Measurements from ENCODE around the gene MTERF1. TPM values are rescaled to one million over a fixed set of nuclear protein-coding genes. Genes with fewer than 3 reads are reported as not detected.

Gene MTERF1
- polyA plus RNA-seq, 1 donor (not counting 4 experiments of a cell fraction or from before 2014, with no cell fraction given) = 18.9 TPM

DNA sequence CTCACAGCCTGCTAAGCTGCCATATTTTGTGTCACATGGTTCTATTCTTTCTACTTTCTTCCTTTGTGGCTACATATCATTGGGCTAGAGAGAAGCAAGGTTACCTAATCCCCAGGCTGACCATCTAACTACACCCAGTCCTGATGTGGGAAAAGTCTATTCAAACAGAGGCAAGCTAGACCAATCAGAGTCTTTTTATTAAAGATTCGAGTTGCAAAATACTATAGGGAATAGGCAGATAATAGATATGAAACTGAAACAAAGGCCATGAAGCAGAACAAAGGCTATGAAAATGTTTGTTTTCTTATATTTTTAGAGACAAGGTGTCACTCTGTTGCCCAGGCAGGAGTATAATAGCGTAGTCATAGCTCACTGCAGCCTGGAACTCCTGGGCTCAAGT is 36.7 kb downstream of the MTERF1 start:
- no peak overlapping the region for H3K4me3 ChIP-seq (ENCODE audit: control insufficient read depth in 2 of 3, extremely low read depth in 1 of 3, insufficient read depth in 2 of 3, low read depth in 1 of 3, low read length in 3 of 3)
- no peaks in the 10 kb centered on the region for H4K20me1 ChIP-seq (ENCODE audit: control insufficient read depth, extremely low read depth, insufficient read depth, low read length)
- H3K79me2 ChIP-seq (ENCODE audit: control insufficient read depth, insufficient read depth, low read length) = no peaks in the 10 kb centered on the region
- no peak overlapping the region for H2AFZ ChIP-seq (ENCODE audit: control insufficient read depth, low read length)
- dilution Hi-C loops (cut with MboI; ENCODE audit: extremely low pct_ligation_motif_present, low sequenced_read_pairs) = no loop called here
- no peak overlapping the region for H3K9ac ChIP-seq (ENCODE audit: control insufficient read depth, extremely low read depth, insufficient read depth, low read length)
- H3K9me1 ChIP-seq (ENCODE audit: control insufficient read depth, extremely low read depth, insufficient read depth, low read length) = no peaks in the 10 kb centered on the region
- no peaks in the 10 kb centered on the region for H3K9me3 ChIP-seq (ENCODE audit: control insufficient read depth, low read depth, low read length)
- H3K36me3 ChIP-seq (ENCODE audit: control insufficient read depth in 2 of 2, extremely low read depth in 1 of 2, insufficient read depth in 2 of 2, low read length in 2 of 2) = no peaks in the 10 kb centered on the region
- TF ChIP-seq, protein P1, sequence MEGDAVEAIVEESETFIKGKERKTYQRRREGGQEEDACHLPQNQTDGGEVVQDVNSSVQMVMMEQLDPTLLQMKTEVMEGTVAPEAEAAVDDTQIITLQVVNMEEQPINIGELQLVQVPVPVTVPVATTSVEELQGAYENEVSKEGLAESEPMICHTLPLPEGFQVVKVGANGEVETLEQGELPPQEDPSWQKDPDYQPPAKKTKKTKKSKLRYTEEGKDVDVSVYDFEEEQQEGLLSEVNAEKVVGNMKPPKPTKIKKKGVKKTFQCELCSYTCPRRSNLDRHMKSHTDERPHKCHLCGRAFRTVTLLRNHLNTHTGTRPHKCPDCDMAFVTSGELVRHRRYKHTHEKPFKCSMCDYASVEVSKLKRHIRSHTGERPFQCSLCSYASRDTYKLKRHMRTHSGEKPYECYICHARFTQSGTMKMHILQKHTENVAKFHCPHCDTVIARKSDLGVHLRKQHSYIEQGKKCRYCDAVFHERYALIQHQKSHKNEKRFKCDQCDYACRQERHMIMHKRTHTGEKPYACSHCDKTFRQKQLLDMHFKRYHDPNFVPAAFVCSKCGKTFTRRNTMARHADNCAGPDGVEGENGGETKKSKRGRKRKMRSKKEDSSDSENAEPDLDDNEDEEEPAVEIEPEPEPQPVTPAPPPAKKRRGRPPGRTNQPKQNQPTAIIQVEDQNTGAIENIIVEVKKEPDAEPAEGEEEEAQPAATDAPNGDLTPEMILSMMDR (optimal IDR thresholded peaks at IDR 0.05 in 1 of 3, IDR thresholded peaks at IDR 0.05 in 1 of 3, conservative IDR thresholded peaks at IDR 0.05 in 1 of 3; ENCODE audit: extremely low read depth in 1 of 3, insufficient read depth in 2 of 3, low read length in 3 of 3) = no peak
- TF ChIP-seq EZH2 (IDR thresholded peaks at IDR 0.05; ENCODE audit: low read length) = no peak
- FAIRE-seq (no peak), DNase-seq (ENCODE audit: low read depth, low spot score) (no peak)
- H3K4me2 ChIP-seq (ENCODE audit: control insufficient read depth, extremely low read depth, insufficient read depth, low read depth, low read length) = no peak overlapping the region
- no peaks in the 10 kb centered on the region for H3K27me3 ChIP-seq (ENCODE audit: control insufficient read depth, extremely low read depth, insufficient read depth, low read length)
- H3K4me1 ChIP-seq (ENCODE audit: control insufficient read depth, extremely low read depth, insufficient read depth, low read length) = peaks cover 15% of the 10 kb centered on the region
- H3K27ac ChIP-seq (ENCODE audit: control insufficient read depth, insufficient read depth, low read length) = no peak overlapping the region

DNA sequence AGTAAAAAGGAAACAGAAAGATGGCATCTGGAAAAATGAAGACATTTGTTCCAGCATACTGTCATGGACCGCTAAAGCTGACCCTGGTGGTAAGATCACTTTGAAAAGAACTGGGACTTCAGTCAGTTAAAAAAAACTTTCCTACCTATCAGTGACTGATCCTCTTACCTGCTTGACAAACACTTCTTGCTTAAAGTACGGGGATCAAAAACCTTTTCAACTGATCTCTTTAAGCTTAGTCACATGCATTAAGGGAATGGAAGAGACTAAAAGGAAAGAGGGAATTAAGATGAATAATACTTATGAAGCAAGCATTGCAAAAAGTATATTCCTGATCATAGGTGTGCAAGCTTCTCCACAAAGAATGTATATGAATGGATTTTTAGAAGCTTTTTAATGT is 42.1 kb downstream of the MTERF1 start:
- TF ChIP-seq, protein P1 (optimal IDR thresholded peaks at IDR 0.05 in 1 of 3, IDR thresholded peaks at IDR 0.05 in 1 of 3, conservative IDR thresholded peaks at IDR 0.05 in 1 of 3; ENCODE audit: extremely low read depth in 1 of 3, insufficient read depth in 2 of 3, low read length in 3 of 3) = no peak
- TF ChIP-seq EZH2 (IDR thresholded peaks at IDR 0.05; ENCODE audit: low read length) = no peak
- H3K36me3 ChIP-seq (ENCODE audit: control insufficient read depth in 2 of 2, extremely low read depth in 1 of 2, insufficient read depth in 2 of 2, low read length in 2 of 2) = no peaks in the 10 kb centered on the region
- no peak for FAIRE-seq
- no peaks in the 10 kb centered on the region for H4K20me1 ChIP-seq (ENCODE audit: control insufficient read depth, extremely low read depth, insufficient read depth, low read length)
- no peaks in the 10 kb centered on the region for H3K79me2 ChIP-seq (ENCODE audit: control insufficient read depth, insufficient read depth, low read length)
- H3K27me3 ChIP-seq (ENCODE audit: control insufficient read depth, extremely low read depth, insufficient read depth, low read length) = no peaks in the 10 kb centered on the region
- dilution Hi-C loops (cut with MboI; ENCODE audit: extremely low pct_ligation_motif_present, low sequenced_read_pairs) = no loop called here
- no peak overlapping the region for H3K4me3 ChIP-seq (ENCODE audit: control insufficient read depth in 2 of 3, extremely low read depth in 1 of 3, insufficient read depth in 2 of 3, low read depth in 1 of 3, low read length in 3 of 3)
- H3K9me1 ChIP-seq (ENCODE audit: control insufficient read depth, extremely low read depth, insufficient read depth, low read length) = no peaks in the 10 kb centered on the region
- no peak for DNase-seq (ENCODE audit: low read depth, low spot score)
- H3K9me3 ChIP-seq (ENCODE audit: control insufficient read depth, low read depth, low read length) = no peaks in the 10 kb centered on the region
- no peak overlapping the region for H3K9ac ChIP-seq (ENCODE audit: control insufficient read depth, extremely low read depth, insufficient read depth, low read length)
- no peak overlapping the region for H2AFZ ChIP-seq (ENCODE audit: control insufficient read depth, low read length)
- H3K27ac ChIP-seq (ENCODE audit: control insufficient read depth, insufficient read depth, low read length) = no peak overlapping the region
- peaks cover 16% of the 10 kb centered on the region for H3K4me1 ChIP-seq (ENCODE audit: control insufficient read depth, extremely low read depth, insufficient read depth, low read length)
- no peak overlapping the region for H3K4me2 ChIP-seq (ENCODE audit: control insufficient read depth, extremely low read depth, insufficient read depth, low read depth, low read length)
